ENCODE measurements around the gene C11orf98.

DNA sequence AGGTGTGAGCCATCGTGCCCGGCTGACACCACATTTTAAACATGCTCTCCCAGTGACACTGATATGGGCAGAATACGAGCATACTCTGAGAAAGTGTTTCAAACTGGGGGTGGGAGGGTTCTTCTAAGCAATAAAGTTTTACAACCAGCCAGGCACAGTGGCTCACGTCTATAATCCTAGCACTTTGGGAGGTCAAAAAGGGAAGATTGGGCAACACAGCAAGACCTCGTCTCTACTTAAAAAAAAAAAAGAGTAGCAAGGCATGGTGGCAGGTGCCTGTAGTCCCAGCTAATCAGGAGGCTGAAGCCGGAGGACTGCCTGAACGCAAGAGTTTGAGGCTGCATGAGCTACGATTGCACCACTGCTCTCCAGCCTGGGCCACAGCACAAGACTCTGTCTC, 20.8 kb downstream of the C11orf98 start:
- TF ChIP-seq POLR2A (IDR thresholded peaks at IDR 0.05) (no peak), EP300 (IDR thresholded peaks at IDR 0.05) (no peak)
- TF ChIP-seq, protein P1, sequence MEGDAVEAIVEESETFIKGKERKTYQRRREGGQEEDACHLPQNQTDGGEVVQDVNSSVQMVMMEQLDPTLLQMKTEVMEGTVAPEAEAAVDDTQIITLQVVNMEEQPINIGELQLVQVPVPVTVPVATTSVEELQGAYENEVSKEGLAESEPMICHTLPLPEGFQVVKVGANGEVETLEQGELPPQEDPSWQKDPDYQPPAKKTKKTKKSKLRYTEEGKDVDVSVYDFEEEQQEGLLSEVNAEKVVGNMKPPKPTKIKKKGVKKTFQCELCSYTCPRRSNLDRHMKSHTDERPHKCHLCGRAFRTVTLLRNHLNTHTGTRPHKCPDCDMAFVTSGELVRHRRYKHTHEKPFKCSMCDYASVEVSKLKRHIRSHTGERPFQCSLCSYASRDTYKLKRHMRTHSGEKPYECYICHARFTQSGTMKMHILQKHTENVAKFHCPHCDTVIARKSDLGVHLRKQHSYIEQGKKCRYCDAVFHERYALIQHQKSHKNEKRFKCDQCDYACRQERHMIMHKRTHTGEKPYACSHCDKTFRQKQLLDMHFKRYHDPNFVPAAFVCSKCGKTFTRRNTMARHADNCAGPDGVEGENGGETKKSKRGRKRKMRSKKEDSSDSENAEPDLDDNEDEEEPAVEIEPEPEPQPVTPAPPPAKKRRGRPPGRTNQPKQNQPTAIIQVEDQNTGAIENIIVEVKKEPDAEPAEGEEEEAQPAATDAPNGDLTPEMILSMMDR (IDR thresholded peaks at IDR 0.05): no peak
